ENCODE measurements around the gene C19orf38. TPM values are rescaled to one million over a fixed set of nuclear protein-coding genes. Genes with fewer than 3 reads are reported as not detected.

C19orf38 gene
- total and polyA plus RNA-seq, 4 donors: 0.97 to 3.9 (median 1.5) TPM

DNA sequence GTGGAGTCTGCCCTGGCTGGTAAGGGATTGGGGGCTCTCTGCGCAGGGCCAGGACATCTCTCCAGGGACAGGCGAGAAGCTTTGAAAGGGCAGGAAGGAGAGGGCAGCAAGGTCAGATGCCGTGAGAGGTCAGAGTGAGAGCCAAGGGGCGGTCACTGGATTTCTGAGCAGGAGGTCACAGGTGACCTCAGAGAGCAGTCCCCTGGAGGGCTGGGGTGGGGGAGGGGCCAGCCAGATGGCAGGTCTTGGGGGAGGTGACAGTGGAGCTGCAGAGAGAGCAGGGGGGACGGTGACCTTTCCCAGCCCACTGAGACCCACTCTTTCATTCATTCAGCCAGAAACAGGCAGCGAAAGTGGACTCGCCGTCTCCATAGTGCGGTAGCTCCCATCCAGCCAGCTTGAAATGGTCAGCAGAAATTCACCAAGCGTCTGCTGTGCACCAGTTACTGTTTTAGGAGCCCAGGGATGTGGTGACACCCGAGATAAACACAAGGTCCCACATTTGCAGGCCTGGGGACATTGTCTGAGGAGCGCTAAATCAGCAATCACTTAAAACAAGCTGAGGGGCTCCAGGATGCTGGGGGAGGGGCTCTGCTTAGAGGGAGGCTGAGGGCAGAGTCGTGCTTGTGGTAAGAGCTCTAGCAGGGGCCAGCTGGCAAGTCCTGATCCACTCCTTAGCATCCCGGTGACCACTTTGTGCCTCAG, 33.3 kb downstream of the C19orf38 start:
- no peaks in the 10 kb centered on the region for H3K36me3 ChIP-seq (ENCODE audit: control insufficient read depth in 4 of 4, insufficient read depth in 3 of 4, low read depth in 1 of 4, low read length in 3 of 4)
- no peaks in the 10 kb centered on the region for H3K27me3 ChIP-seq (ENCODE audit: control insufficient read depth in 4 of 4, insufficient read depth in 4 of 4, low read length in 3 of 4)
- no peak overlapping the region for H3K27ac ChIP-seq (ENCODE audit: low read depth in 1 of 2, low read length in 2 of 2)
- no peaks in the 10 kb centered on the region for H3K9me3 ChIP-seq (ENCODE audit: control insufficient read depth in 4 of 4, low read length in 3 of 4)
- no peak overlapping the region for H3K4me3 ChIP-seq (ENCODE audit: low read depth in 1 of 3, low read length in 3 of 3)
- DNase-seq (ENCODE audit: low spot score): peak; percentile 59
- WGBS: 68% methylated on average over 14 of the region's 14 CpGs
- no peak overlapping the region for H3K9ac ChIP-seq (ENCODE audit: low read depth in 1 of 2, low read length in 2 of 2)
- H3K4me1 ChIP-seq (ENCODE audit: control insufficient read depth in 4 of 4, insufficient read depth in 4 of 4, low read length in 3 of 4): peaks cover 14 to 27% (median 20%) of the 10 kb centered on the region in 4 donors
- TF ChIP-seq HNF4A (conservative IDR thresholded peaks at IDR 0.05): peak; percentile 32 to 58
- TF ChIP-seq NR2F2 (IDR thresholded peaks at IDR 0.05): peak; percentile 88
- TF ChIP-seq TAF1 (conservative IDR thresholded peaks at IDR 0.05): no peak
- TF ChIP-seq FOXA1 (IDR thresholded peaks at IDR 0.05): no peak
- TF ChIP-seq, protein P1, sequence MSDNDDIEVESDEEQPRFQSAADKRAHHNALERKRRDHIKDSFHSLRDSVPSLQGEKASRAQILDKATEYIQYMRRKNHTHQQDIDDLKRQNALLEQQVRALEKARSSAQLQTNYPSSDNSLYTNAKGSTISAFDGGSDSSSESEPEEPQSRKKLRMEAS (IDR thresholded peaks at IDR 0.05): no peak
- TF ChIP-seq HNF4G (IDR thresholded peaks at IDR 0.05): no peak
- no peak for TF ChIP-seq RAD21 (IDR thresholded peaks at IDR 0.05)
- TF ChIP-seq SP1 (IDR thresholded peaks at IDR 0.05): peak; percentile 25
- peak; percentile 72 to 92 for TF ChIP-seq RXRA (IDR thresholded peaks at IDR 0.05)
- TF ChIP-seq, protein P2, sequence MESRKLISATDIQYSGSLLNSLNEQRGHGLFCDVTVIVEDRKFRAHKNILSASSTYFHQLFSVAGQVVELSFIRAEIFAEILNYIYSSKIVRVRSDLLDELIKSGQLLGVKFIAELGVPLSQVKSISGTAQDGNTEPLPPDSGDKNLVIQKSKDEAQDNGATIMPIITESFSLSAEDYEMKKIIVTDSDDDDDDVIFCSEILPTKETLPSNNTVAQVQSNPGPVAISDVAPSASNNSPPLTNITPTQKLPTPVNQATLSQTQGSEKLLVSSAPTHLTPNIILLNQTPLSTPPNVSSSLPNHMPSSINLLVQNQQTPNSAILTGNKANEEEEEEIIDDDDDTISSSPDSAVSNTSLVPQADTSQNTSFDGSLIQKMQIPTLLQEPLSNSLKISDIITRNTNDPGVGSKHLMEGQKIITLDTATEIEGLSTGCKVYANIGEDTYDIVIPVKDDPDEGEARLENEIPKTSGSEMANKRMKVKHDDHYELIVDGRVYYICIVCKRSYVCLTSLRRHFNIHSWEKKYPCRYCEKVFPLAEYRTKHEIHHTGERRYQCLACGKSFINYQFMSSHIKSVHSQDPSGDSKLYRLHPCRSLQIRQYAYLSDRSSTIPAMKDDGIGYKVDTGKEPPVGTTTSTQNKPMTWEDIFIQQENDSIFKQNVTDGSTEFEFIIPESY (IDR thresholded peaks at IDR 0.05): no peak

DNA sequence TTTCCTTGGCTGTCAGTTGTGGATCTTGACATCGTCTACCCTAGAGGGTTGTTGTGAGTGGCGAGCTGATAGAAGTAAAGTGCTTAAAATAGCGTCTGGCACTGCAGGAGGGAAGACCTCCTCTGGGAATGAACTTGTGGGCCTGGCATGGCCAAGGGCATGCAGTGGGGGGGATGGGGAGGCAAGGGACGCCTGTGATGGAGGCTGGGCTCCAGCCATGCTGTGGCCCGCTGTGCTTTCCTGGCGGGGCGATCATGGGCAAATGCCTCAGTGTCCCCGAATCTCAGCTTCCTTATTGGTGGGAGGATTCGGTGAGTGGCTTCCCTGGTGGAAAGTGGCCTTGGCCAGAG, 33.9 kb downstream of the C19orf38 start:
- TF ChIP-seq, protein P3, sequence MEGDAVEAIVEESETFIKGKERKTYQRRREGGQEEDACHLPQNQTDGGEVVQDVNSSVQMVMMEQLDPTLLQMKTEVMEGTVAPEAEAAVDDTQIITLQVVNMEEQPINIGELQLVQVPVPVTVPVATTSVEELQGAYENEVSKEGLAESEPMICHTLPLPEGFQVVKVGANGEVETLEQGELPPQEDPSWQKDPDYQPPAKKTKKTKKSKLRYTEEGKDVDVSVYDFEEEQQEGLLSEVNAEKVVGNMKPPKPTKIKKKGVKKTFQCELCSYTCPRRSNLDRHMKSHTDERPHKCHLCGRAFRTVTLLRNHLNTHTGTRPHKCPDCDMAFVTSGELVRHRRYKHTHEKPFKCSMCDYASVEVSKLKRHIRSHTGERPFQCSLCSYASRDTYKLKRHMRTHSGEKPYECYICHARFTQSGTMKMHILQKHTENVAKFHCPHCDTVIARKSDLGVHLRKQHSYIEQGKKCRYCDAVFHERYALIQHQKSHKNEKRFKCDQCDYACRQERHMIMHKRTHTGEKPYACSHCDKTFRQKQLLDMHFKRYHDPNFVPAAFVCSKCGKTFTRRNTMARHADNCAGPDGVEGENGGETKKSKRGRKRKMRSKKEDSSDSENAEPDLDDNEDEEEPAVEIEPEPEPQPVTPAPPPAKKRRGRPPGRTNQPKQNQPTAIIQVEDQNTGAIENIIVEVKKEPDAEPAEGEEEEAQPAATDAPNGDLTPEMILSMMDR (IDR thresholded peaks at IDR 0.05; ENCODE audit: low read depth, low read length, missing input control): no peak
- TF ChIP-seq TAF1 (conservative IDR thresholded peaks at IDR 0.05) (no peak), YY1 (IDR thresholded peaks at IDR 0.05) (no peak), RAD21 (IDR thresholded peaks at IDR 0.05) (no peak), RXRA (IDR thresholded peaks at IDR 0.05) (no peak), SP1 (IDR thresholded peaks at IDR 0.05) (no peak), FOXA1 (IDR thresholded peaks at IDR 0.05) (no peak), FOXA2 (IDR thresholded peaks at IDR 0.05) (no peak), JUND (IDR thresholded peaks at IDR 0.05) (no peak)
- TF ChIP-seq, protein P4, sequence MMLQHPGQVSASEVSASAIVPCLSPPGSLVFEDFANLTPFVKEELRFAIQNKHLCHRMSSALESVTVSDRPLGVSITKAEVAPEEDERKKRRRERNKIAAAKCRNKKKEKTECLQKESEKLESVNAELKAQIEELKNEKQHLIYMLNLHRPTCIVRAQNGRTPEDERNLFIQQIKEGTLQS (IDR thresholded peaks at IDR 0.05): no peak
- TF ChIP-seq, protein P1 (IDR thresholded peaks at IDR 0.05): no peak
- Histone ChIP-seq H3K36me3 (ENCODE audit: control insufficient read depth in 4 of 4, insufficient read depth in 3 of 4, low read depth in 1 of 4, low read length in 3 of 4) (no peaks in the 10 kb centered on the region), H3K27ac (ENCODE audit: low read depth in 1 of 2, low read length in 2 of 2) (no peak overlapping the region), H3K9me3 (ENCODE audit: control insufficient read depth in 4 of 4, low read length in 3 of 4) (no peaks in the 10 kb centered on the region), H3K4me3 (ENCODE audit: low read depth in 1 of 3, low read length in 3 of 3) (no peak overlapping the region), H3K27me3 (ENCODE audit: control insufficient read depth in 4 of 4, insufficient read depth in 4 of 4, low read length in 3 of 4) (no peaks in the 10 kb centered on the region), H3K9ac (ENCODE audit: low read depth in 1 of 2, low read length in 2 of 2) (no peak overlapping the region), H3K4me1 (ENCODE audit: control insufficient read depth in 4 of 4, insufficient read depth in 4 of 4, low read length in 3 of 4) (peaks cover 14 to 27% (median 18%) of the 10 kb centered on the region in 4 donors)
- WGBS: 90% methylated on average over 9 of the region's 9 CpGs
- DNase-seq (ENCODE audit: low spot score): no peak
